GM10266 (cell line): Measurements from ENCODE around the gene GRB14.

Source experiments
- DNase-seq: peaks from one replicate; pipeline ENCODE4 v3.0.0; 2012; ENCODE audit errors: extremely low spot score
- TF ChIP-seq, protein P1 (sequence below): IDR thresholded peaks from 2 replicates; pipeline ENCODE4 v1.5.1; 2012; ENCODE audit warnings: mild to moderate bottlenecking, low read depth; ENCODE audit not compliant: control insufficient read depth, insufficient read depth; ENCODE audit errors: missing control alignments

Gene GRB14

GRCh38 chr2:164504253-164504652, 117.0 kb downstream of the GRB14 start:
- TF ChIP-seq, protein P1, sequence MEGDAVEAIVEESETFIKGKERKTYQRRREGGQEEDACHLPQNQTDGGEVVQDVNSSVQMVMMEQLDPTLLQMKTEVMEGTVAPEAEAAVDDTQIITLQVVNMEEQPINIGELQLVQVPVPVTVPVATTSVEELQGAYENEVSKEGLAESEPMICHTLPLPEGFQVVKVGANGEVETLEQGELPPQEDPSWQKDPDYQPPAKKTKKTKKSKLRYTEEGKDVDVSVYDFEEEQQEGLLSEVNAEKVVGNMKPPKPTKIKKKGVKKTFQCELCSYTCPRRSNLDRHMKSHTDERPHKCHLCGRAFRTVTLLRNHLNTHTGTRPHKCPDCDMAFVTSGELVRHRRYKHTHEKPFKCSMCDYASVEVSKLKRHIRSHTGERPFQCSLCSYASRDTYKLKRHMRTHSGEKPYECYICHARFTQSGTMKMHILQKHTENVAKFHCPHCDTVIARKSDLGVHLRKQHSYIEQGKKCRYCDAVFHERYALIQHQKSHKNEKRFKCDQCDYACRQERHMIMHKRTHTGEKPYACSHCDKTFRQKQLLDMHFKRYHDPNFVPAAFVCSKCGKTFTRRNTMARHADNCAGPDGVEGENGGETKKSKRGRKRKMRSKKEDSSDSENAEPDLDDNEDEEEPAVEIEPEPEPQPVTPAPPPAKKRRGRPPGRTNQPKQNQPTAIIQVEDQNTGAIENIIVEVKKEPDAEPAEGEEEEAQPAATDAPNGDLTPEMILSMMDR = no peak
- DNase-seq = no peak

GRCh38 chr2:164498836-164499235, 122.4 kb downstream of the GRB14 start:
- TF ChIP-seq, protein P1 = no peak
- DNase-seq = no peak

DNA sequence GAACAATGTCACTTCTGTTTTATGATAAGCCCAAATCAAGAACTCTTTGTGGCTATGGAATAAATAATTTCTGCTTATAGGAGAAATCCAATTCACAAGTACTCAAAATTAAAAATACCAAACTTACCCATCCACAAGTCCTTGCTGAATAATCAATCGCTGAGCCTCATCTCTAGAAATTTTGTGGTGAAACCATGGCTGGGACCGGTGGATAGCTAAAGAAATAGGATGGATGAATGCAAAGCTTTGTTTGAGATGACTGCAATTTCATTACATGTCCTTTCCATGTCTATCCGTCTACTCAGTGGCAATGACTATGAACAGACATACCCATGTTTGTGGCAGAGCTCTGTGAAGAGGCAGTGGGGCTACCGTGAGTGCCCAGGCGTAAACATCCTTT, 124.4 kb downstream of the GRB14 start:
- TF ChIP-seq, protein P1 = no peak
- no peak for DNase-seq

DNA sequence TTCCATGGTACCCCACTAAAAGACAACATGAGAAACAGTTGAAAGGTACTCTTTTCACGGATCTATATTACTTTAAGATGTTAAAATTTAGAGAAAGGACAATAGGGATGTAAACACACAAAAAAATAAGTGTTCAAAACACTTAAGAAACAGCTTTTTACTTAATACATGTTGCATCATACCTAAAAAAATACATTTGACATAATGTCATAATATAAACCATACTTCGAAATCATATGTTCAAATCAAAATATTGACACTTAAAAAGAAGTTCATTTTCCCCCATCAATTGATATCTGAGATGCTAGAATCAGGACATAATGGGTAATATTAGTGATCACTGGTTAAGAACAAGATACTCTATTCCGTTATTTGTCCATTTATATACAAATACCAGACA, 124.9 kb downstream of the GRB14 start:
- DNase-seq = no peak
- TF ChIP-seq, protein P1 = no peak

DNA sequence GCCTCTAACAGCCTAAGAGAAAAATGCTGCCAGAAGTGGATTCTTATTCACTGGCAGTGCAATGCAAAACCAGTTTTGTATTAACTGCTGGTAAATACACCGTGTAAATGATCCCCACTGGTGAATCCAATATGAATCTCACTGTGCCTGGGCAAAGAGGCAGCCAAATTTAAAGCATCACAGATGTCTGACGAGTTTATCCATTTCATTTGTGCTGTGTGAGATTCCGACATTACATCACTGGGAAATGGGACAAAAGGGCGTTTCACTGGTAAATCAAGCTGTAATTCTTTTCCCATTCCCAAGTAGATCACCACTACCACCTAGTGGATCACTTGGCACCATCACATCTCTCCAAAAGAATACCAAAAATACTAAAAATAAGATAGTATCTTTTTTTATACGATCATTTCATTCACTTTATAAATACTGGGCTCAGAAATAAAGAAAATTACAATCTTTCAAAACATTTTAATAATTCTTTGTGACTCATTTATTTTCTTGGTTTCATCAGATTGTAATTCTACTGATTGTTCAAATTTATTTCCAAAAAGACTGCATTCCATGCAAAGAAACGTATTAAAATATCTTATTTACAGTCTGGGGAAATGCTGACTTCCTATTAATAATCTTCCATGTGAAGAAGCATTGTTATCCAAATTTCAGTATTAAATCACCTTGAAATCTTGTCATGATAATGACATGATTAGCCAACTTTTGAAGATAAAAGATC, 125.6 kb downstream of the GRB14 start:
- DNase-seq = no peak
- TF ChIP-seq, protein P1 = no peak

DNA sequence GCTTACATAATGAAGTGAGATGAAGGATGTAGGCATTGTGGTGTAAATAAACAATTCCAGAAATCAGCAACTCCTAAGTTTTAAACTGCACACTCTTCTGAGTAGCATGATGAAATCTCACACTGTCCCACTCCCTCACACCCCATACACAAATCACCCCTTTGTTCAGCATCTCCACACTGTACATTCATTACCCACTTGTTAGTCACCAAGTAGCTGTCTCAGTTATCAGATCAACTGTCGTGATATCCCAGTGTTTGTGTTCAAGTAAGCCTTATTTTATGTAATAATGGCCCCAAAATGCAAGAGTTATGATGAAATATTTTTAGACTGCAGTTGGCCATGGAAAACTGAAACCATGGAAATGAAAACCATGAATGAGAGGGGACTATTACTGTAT, 135.7 kb downstream of the GRB14 start:
- TF ChIP-seq, protein P1 = no peak
- DNase-seq = no peak

GRCh38 chr2:164479460-164479859, 141.8 kb downstream of the GRB14 start:
- TF ChIP-seq, protein P1 = no peak
- no peak for DNase-seq
